ENCODE measurements around the gene MAMDC4.

DNA sequence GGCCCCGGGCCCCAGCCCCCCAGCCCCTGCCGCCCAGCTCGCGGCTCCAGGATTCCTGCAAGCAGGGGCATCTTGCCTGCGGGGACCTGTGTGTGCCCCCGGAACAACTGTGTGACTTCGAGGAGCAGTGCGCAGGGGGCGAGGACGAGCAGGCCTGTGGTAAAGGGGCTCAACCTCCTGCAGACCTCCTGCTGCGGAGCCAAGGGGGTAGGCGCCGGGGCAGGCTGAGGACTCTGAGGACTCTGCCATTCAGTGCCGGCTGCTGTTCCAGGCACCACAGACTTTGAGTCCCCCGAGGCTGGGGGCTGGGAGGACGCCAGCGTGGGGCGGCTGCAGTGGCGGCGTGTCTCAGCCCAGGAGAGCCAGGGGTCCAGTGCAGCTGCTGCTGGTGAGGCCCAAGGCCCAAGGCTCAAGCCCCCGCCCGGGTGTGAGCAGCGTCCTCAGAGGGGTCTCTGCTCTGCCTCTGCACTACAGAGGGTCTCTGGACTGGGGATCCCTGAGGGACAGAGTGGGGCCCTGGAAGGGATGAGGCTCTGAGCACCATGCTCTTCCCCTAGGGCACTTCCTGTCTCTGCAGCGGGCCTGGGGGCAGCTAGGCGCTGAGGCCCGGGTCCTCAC lies 3.4 kb downstream of the MAMDC4 start:
- TF ChIP-seq, protein P1, sequence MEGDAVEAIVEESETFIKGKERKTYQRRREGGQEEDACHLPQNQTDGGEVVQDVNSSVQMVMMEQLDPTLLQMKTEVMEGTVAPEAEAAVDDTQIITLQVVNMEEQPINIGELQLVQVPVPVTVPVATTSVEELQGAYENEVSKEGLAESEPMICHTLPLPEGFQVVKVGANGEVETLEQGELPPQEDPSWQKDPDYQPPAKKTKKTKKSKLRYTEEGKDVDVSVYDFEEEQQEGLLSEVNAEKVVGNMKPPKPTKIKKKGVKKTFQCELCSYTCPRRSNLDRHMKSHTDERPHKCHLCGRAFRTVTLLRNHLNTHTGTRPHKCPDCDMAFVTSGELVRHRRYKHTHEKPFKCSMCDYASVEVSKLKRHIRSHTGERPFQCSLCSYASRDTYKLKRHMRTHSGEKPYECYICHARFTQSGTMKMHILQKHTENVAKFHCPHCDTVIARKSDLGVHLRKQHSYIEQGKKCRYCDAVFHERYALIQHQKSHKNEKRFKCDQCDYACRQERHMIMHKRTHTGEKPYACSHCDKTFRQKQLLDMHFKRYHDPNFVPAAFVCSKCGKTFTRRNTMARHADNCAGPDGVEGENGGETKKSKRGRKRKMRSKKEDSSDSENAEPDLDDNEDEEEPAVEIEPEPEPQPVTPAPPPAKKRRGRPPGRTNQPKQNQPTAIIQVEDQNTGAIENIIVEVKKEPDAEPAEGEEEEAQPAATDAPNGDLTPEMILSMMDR (IDR thresholded peaks at IDR 0.05) = no peak
- no peak for TF ChIP-seq POLR2A (IDR thresholded peaks at IDR 0.05)
